B cell (primary cell): ENCODE measurements around the gene ASIC1. TPM values are rescaled to one million over a fixed set of nuclear protein-coding genes. Genes with fewer than 3 reads are reported as not detected.
A peak's percentile ranks its signal among the peaks of the same experiment; 100 is the strongest.

Experiments
- ATAC-seq: fragments of 200-7000 bp; cut with Tn5 transposase; one replicate; pipeline ENCODE4 v1.10.0; 2021; ENCODE audit warnings: low read depth, mild to moderate bottlenecking, moderate number of reproducible peaks, moderate library complexity
- CTCF ChIA-PET: fragments of 350-600 bp; sonication (Branson Sonifier 250); formaldehyde crosslinking; loops from one replicate; lab custom pipeline; 2021; ENCODE audit warnings: antibody characterized with exemption, inconsistent platforms; lab: Charles Lee
- POLR2A ChIA-PET: fragments of 350-600 bp; sonication (Branson Sonifier 250); formaldehyde crosslinking; loops from one replicate; lab custom pipeline; 2021; ENCODE audit warnings: antibody characterized with exemption; lab: Charles Lee
- DNase-seq: peaks from one replicate; pipeline ENCODE4 v3.0.0; 2013
- H2AFZ ChIP-seq: 2 replicates; pipeline ENCODE4 v1.6.1; 2012; ENCODE audit warnings: mild to moderate bottlenecking, low read depth, low read length; ENCODE audit not compliant: insufficient read depth, poor library complexity, severe bottlenecking
- H3K27ac ChIP-seq, 2 donors: 1 replicate in 1 of 2; 2 replicates in 1 of 2; pipeline ENCODE4 v1.5.1; 2012 to 2013; ENCODE audit warnings: low read length in 2 of 2, mild to moderate bottlenecking in 2 of 2, moderate library complexity in 1 of 2
- H3K27me3 ChIP-seq, 4 experiments: fragments of 200-600 bp in 1 of 4; sonication (generic) in 1 of 4; replicated peaks in 1 of 4; 1 replicate in 2 of 4; 2 replicates in 2 of 4; pipeline versions ENCODE4 v1.6.1 to v1.7.0; 2013 to 2016; ENCODE audit warnings: low read length in 3 of 4, mild to moderate bottlenecking in 2 of 4, mixed read lengths in 1 of 4, moderate library complexity in 1 of 4; ENCODE audit not compliant: insufficient read depth in 4 of 4, control insufficient read depth in 3 of 4; ENCODE audit errors: control extremely low read depth in 1 of 4
- H3K36me3 ChIP-seq, 2 experiments: replicated peaks in 1 of 2; 1 replicate in 1 of 2; 2 replicates in 1 of 2; pipeline versions ENCODE4 v1.6.1 to v1.7.1; 2013; ENCODE audit warnings: low read length in 1 of 2; ENCODE audit not compliant: insufficient read depth in 2 of 2, control insufficient read depth in 1 of 2; ENCODE audit errors: control extremely low read depth in 1 of 2, extremely low read depth in 1 of 2
- H3K4me1 ChIP-seq, 2 donors: fragments of 200-600 bp in 1 of 2; sonication (generic) in 1 of 2; 1 replicate in 1 of 2; 2 replicates in 1 of 2; pipeline versions ENCODE4 v1.5.1 to v1.6.1; 2013 to 2017; ENCODE audit warnings: low read length in 2 of 2; ENCODE audit not compliant: control insufficient read depth in 2 of 2, insufficient read depth in 2 of 2
- H3K4me2 ChIP-seq: replicated peaks from 2 replicates; pipeline ENCODE3; 2012; ENCODE audit warnings: mild to moderate bottlenecking, low read depth, low read length; ENCODE audit not compliant: poor library complexity, severe bottlenecking
- H3K4me3 ChIP-seq, 5 experiments: fragments of 200-600 bp in 1 of 5; sonication (generic) in 1 of 5; 1 replicate in 3 of 5; 2 replicates in 2 of 5; pipeline versions ENCODE4 v1.5.1 to v1.7.0; 2011 to 2016; ENCODE audit warnings: low read length in 4 of 5, mild to moderate bottlenecking in 4 of 5, low read depth in 2 of 5, control low read depth in 1 of 5, moderate library complexity in 1 of 5; ENCODE audit not compliant: insufficient read depth in 1 of 5; ENCODE audit errors: control extremely low read depth in 1 of 5, extremely low read depth in 1 of 5
- H3K79me2 ChIP-seq: fragments of 200-600 bp; sonication (generic); one replicate; pipeline ENCODE4 v1.6.0; 2016; ENCODE audit warnings: low read length; ENCODE audit not compliant: control insufficient read depth, insufficient read depth
- H3K9ac ChIP-seq: fragments of 200-600 bp; sonication (generic); 2 replicates; pipeline ENCODE4 v1.6.1; 2017; ENCODE audit warnings: mild to moderate bottlenecking, low read length, moderate library complexity
- H3K9me3 ChIP-seq, 3 donors: one replicate each; pipeline versions ENCODE4 v1.6.1 to v1.7.1; 2013; ENCODE audit warnings: low read length in 2 of 3; ENCODE audit not compliant: control insufficient read depth in 2 of 3, insufficient read depth in 1 of 3; ENCODE audit errors: control extremely low read depth in 1 of 3
- H4K20me1 ChIP-seq: 2 replicates; pipeline ENCODE4 v1.6.0; 2012; ENCODE audit warnings: mild to moderate bottlenecking, low read length; ENCODE audit not compliant: insufficient read depth, control insufficient read depth, poor library complexity, severe bottlenecking
- H3K27ac Mint-ChIP-seq: one replicate; pipeline ENCODE4 v1.8.0; 2021; ENCODE audit warnings: mixed read lengths
- H3K27me3 Mint-ChIP-seq: one replicate; pipeline ENCODE4 v1.8.0; 2021; ENCODE audit warnings: mixed read lengths
- H3K4me1 Mint-ChIP-seq: one replicate; pipeline ENCODE4 v1.8.0; 2021; ENCODE audit warnings: mixed read lengths
- H3K4me3 Mint-ChIP-seq: one replicate; pipeline ENCODE4 v1.8.0; 2021; ENCODE audit warnings: mixed read lengths
- H3K9me3 Mint-ChIP-seq: one replicate; pipeline ENCODE4 v1.8.0; 2022; ENCODE audit warnings: mixed read lengths; ENCODE audit not compliant: insufficient read depth
- EZH2 ChIP-seq: IDR thresholded peaks from 2 replicates; pipeline ENCODE4 v1.6.1; 2012; ENCODE audit warnings: borderline replicate concordance, low read depth, mild to moderate bottlenecking, moderate library complexity, low read length; ENCODE audit not compliant: insufficient read depth, poor library complexity, severe bottlenecking
- WGBS: methylation state at CpG from one replicate; pipeline ENCODE4 v1.1.5; 2013; ENCODE audit warnings: missing lambda C conversion rate; ENCODE audit not compliant: insufficient coverage; 5-methylcytosine and 5-hydroxymethylcytosine counted together
- intact Hi-C: fragments of 100-400 bp; cut with micrococcal nuclease; formaldehyde crosslinking; loops from one replicate; pipeline ENCODE4 v1.10.0; 2022
- polyA plus RNA-seq: library from polyadenylated mRNA; depleted of rRNA; stranded (reverse); fragments of >200 nt; gene quantifications from 2 replicates; pipeline ENCODE4 v1.2.3, GENCODE V29; 2012
- total RNA-seq, 2 donors: library from RNA; stranded (reverse); fragments of 120-200 nt in 1 of 2; gene quantifications; 1 replicate in 1 of 2; 2 replicates in 1 of 2; pipeline versions ENCODE4 v1.2.3 to v1.2.4, GENCODE V29; 2013 to 2022
- TF ChIP-seq, protein P1 (sequence below): fragments of 200-600 bp; IDR thresholded peaks from one replicate; pipeline ENCODE4 v1.8.0; 2022; ENCODE audit warnings: antibody characterized with exemption, mild to moderate bottlenecking

The ASIC1 gene
- total and polyA plus RNA-seq, 2 donors (not counting 1 experiment from before 2014, with no cell fraction given): not detected

DNA sequence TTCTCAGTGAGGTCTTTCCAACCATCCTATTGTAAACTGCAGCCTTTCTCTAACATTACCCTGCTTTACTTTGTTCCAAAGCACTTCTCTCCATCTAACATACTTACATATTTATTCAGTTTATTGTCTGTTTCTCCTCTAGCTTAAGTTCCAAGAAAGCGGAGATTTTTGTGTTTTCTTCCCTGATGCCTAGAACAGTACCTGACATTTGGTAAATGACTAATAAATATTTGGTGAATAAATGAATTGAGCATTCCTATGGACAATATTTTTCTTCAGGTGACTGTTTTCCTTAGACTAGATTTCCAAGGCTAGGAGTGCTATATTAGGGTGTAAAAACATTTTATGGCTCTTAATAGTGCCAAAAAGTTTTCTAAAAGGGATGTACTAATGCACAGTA, 34.5 kb upstream of the ASIC1 start:
- intact Hi-C loops: no loop called here
- CTCF ChIA-PET: no interaction called here
- no peak overlapping the region for H3K4me2 ChIP-seq

GRCh38 chr12:50024227-50024626, 33.2 kb upstream of the ASIC1 start:
- Mint-ChIP-seq H3K9me3 (no peaks in the 10 kb centered on the region), H3K27ac (no peak overlapping the region), H3K4me3 (peak overlapping the region; percentile 94), H3K4me1 (peaks cover 17% of the 10 kb centered on the region), H3K27me3 (no peaks in the 10 kb centered on the region)
- no CpG with 5 or more reads among the region's 8 CpGs for WGBS
- no peak overlapping the region for H2AFZ ChIP-seq
- DNase-seq: no peak
- no peak overlapping the region for H3K9ac ChIP-seq
- no peaks in the 10 kb centered on the region for H3K27me3 ChIP-seq
- H3K36me3 ChIP-seq: no peaks in the 10 kb centered on the region
- CTCF ChIA-PET: interaction anchor here (2.5 kb wide), 1 partner anchor 15 kb away, joined by 17 read pairs; no protein-coding TSS in a partner anchor
- no peak overlapping the region for H3K27ac ChIP-seq
- peaks cover 8 to 10% of the 10 kb centered on the region in 2 donors for H3K4me1 ChIP-seq
- intact Hi-C loops: no loop called here
- ATAC-seq: no peak
- POLR2A ChIA-PET: interaction anchor here (0.6 kb wide), 1 partner anchor 25 kb away, joined by 3 read pairs; no protein-coding TSS in a partner anchor
- H3K4me2 ChIP-seq: peak overlapping the region; percentile 84
- H3K4me3 ChIP-seq: no peak overlapping the region
- TF ChIP-seq, protein P1, sequence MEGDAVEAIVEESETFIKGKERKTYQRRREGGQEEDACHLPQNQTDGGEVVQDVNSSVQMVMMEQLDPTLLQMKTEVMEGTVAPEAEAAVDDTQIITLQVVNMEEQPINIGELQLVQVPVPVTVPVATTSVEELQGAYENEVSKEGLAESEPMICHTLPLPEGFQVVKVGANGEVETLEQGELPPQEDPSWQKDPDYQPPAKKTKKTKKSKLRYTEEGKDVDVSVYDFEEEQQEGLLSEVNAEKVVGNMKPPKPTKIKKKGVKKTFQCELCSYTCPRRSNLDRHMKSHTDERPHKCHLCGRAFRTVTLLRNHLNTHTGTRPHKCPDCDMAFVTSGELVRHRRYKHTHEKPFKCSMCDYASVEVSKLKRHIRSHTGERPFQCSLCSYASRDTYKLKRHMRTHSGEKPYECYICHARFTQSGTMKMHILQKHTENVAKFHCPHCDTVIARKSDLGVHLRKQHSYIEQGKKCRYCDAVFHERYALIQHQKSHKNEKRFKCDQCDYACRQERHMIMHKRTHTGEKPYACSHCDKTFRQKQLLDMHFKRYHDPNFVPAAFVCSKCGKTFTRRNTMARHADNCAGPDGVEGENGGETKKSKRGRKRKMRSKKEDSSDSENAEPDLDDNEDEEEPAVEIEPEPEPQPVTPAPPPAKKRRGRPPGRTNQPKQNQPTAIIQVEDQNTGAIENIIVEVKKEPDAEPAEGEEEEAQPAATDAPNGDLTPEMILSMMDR: no peak
- TF ChIP-seq EZH2: no peak
- H3K9me3 ChIP-seq: no peaks in the 10 kb centered on the region
- H3K79me2 ChIP-seq: peaks cover 52% of the 10 kb centered on the region
- H4K20me1 ChIP-seq: no peaks in the 10 kb centered on the region

More for the DNA sequence above, 34.5 kb upstream of the ASIC1 start:
- TF ChIP-seq EZH2: no peak
- TF ChIP-seq, protein P1: no peak
- H3K4me3 ChIP-seq: no peak overlapping the region
- Mint-ChIP-seq H3K27ac (no peak overlapping the region), H3K27me3 (no peaks in the 10 kb centered on the region), H3K4me3 (no peak overlapping the region), H3K9me3 (no peaks in the 10 kb centered on the region), H3K4me1 (peaks cover 17% of the 10 kb centered on the region)
- no peak overlapping the region for H2AFZ ChIP-seq
- DNase-seq: no peak
- POLR2A ChIA-PET: no interaction called here
- no peaks in the 10 kb centered on the region for H3K36me3 ChIP-seq
- ATAC-seq: no peak
- no peaks in the 10 kb centered on the region for H3K9me3 ChIP-seq
- no peaks in the 10 kb centered on the region for H4K20me1 ChIP-seq
- WGBS: no CpG with 5 or more reads among the region's 1 CpG
- H3K4me1 ChIP-seq: peaks cover 8 to 10% of the 10 kb centered on the region in 2 donors
- no peak overlapping the region for H3K27ac ChIP-seq
- H3K79me2 ChIP-seq: peaks cover 63% of the 10 kb centered on the region
- H3K27me3 ChIP-seq: no peaks in the 10 kb centered on the region
- no peak overlapping the region for H3K9ac ChIP-seq
